Effector memory CD4-positive, alpha-beta T cell (primary cell): ENCODE measurements around the gene ZNF227.
A peak's percentile ranks its signal among the peaks of the same experiment; 100 is the strongest.
"Not testable (repeated sequence)": the region's sequence is repeated elsewhere in the genome, so short reads cannot be mapped to it uniquely, and the experiment has no call there.

ENCODE experiments used
- DNase-seq, 3 donors: peaks; one replicate each; pipeline ENCODE4 v3.0.0-alpha.2; 2020
- H3K27ac ChIP-seq: 2 replicates; pipeline ENCODE4 v1.7.0; 2013; ENCODE audit warnings: mild to moderate bottlenecking, low read length, moderate library complexity; ENCODE audit not compliant: insufficient read depth, poor library complexity, severe bottlenecking
- H3K27me3 ChIP-seq: replicated peaks from 2 replicates; pipeline ENCODE4 v1.7.0; 2013; ENCODE audit warnings: mild to moderate bottlenecking, low read length; ENCODE audit not compliant: insufficient read depth, control insufficient read depth, poor library complexity, severe bottlenecking
- H3K36me3 ChIP-seq: 2 replicates; pipeline ENCODE4 v1.7.0; 2013; ENCODE audit warnings: mild to moderate bottlenecking, low read length, moderate library complexity; ENCODE audit not compliant: control insufficient read depth, insufficient read depth
- H3K4me1 ChIP-seq: 2 replicates; pipeline ENCODE4 v1.7.0; 2013; ENCODE audit warnings: low read length, mild to moderate bottlenecking; ENCODE audit not compliant: control insufficient read depth, insufficient read depth, poor library complexity, severe bottlenecking
- H3K4me3 ChIP-seq: 2 replicates; pipeline ENCODE4 v1.7.0; 2013; ENCODE audit warnings: low read length, low read depth, mild to moderate bottlenecking; ENCODE audit not compliant: insufficient read depth, poor library complexity, severe bottlenecking
- H3K9me3 ChIP-seq: 2 replicates; pipeline ENCODE4 v1.7.0; 2013; ENCODE audit warnings: mild to moderate bottlenecking, low read length, moderate library complexity; ENCODE audit not compliant: control insufficient read depth
- total RNA-seq, 3 donors: gene quantifications; one replicate each; lab custom pipeline; 2026; lab: John Stamatoyannopoulos, UW

ZNF227 gene
- total RNA-seq = 11.1 to 21.5 (median 14.7) reads per million in 3 donors

DNA sequence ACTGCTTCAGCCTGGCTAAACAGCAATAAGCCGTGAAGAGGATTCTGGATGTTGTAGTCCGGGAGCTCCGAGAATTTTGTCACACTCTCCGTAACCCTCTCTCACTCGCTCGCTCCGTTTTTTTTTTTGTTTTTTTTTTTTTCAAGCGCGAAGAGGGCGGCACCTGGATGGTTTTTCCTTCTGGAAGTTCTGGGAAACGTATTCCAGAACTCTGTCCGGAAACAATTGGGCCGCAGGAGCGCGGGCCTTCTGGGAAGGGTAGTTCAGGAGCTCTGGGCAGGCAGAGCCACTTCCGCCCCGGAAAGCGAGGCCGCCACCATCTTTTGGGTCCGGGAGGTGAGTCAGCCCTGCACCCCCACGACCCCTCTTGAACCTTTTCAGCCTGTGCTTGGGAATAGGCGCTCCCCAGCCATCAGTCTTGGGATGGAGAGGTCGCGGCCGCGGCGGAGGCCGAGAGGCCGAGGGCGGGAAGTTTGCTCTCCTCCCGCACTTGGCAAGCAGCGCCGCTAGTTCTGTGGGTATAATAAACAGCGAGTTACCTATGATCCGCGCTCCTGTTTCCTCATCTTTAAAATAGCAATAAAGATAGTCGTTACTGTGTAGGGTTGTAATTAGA, at the start of gene ZNF227:
Gene ZNF227, plus strand, starts transcription at position 283 of the 616 bp plus-strand sequence. CDS start 5,261 bp downstream, outside the sequence.
- H3K9me3 ChIP-seq = no peaks in the 10 kb centered on the region
- H3K27ac ChIP-seq = peak within 1 kb of the TSS; percentile 70

DNA sequence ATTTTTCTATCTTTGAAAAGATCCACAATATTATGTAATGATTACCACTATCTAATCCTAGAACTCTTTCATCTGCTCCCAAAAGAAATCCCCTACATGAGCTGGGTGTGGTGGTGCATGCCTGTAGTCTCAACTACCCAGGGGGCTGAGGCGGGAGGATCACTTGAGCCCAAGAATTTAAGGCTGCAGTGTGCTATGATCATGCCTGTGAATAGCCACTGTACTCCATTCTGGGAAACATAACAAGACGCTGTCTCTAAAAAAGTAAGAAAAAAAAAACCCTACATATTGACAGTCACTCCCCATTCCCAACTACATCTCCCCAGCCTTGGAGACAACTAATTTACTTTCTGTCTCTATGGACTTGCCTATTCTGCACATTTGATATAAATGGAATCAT, 48.5 kb upstream of the ZNF227 start:
- no peak overlapping the region for H3K4me3 ChIP-seq
- H3K27me3 ChIP-seq = no peaks in the 10 kb centered on the region
- no peak for DNase-seq
- peaks cover 8% of the 10 kb centered on the region for H3K4me1 ChIP-seq
- no peak overlapping the region for H3K27ac ChIP-seq
- H3K9me3 ChIP-seq = peaks cover 4% of the 10 kb centered on the region
- H3K36me3 ChIP-seq = peaks cover 18% of the 10 kb centered on the region

More for the DNA sequence above, at the start of gene ZNF227:
- Histone ChIP-seq H3K27me3 (no peaks in the 10 kb centered on the region), H3K4me1 (no peaks in the 10 kb centered on the region), H3K36me3 (peaks cover 12% of the 10 kb centered on the region), H3K4me3 (peak within 1 kb of the TSS; percentile 97)
- peak; percentile 61 to 66 (median 62) for DNase-seq

DNA sequence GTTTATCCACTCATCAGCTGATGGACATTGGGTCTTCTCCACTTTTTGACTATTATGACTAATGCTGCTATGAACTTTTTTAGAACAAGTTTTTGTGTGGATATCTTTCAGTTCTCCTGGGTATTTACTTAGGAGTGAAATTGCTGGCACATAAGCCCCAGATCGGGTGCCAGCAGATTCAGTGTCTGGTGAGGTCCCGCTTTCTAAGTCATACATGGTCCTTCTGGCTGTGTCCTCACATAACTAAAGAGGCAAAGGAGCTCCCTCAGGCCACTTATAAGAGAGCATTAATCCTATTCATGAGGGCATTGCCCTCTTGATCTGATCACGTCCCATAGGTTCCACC, 48.0 kb upstream of the ZNF227 start:
- peaks cover 23% of the 10 kb centered on the region for H3K36me3 ChIP-seq
- no peak for DNase-seq
- H3K27ac ChIP-seq = no peak overlapping the region
- peaks cover 8% of the 10 kb centered on the region for H3K4me1 ChIP-seq
- no peaks in the 10 kb centered on the region for H3K9me3 ChIP-seq
- peak overlapping the region; percentile 87 for H3K4me3 ChIP-seq
- no peaks in the 10 kb centered on the region for H3K27me3 ChIP-seq

DNA sequence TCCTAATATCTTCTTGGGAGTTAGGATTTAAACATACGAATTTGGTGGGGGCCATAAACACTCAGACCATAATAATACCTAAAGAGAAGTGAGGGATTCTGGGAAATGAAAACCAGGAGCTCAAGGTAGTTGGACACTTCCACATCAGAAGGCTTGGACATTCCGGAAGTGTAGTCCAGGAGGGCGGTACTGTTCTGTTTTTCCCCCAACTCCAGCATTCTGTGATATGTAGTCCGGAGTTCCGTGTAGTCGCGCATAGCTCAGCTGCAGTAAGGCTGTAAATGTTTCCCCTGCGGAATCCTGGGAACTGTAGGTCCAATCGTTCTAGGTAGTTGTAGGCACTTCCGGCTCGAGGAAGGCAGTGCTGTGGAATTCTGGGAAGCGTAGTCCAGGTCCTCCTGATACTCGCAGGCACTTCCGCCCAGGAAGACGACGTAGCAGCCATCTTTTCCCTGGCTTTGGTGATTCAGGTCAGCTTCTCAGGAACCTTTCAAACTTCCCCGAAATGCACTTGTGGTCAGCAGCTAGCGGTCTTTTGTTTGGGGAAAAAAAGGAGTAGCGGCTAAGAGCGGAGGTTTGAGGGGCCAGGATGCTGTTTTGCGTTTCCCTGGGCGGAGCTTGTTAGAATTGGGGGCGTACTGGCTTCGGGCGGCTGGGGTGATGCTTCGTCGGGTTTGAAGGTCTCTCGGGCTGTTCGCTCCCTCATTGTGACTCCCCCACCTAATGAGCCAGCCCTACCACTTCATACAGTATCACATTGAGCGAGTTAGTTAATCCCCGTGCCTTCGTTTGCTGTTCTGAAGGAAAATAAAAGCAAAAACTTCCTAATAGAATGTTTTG, 47.4 kb upstream of the ZNF227 start, which contains the start of gene ZNF226:
Gene ZNF226, plus strand, starts transcription at position 428 of the 840 bp plus-strand sequence. CDS start 4,981 bp downstream, outside the sequence.
- no peaks in the 10 kb centered on the region for H3K27me3 ChIP-seq
- H3K4me3 ChIP-seq = peak within 1 kb of the TSS; percentile 87
- H3K4me1 ChIP-seq = peaks cover 8% of the 10 kb centered on the region
- H3K9me3 ChIP-seq = no peaks in the 10 kb centered on the region
- DNase-seq = peak; percentile 60 to 71 (median 70)
- peaks cover 29% of the 10 kb centered on the region for H3K36me3 ChIP-seq
- peak within 1 kb of the TSS; percentile 70 for H3K27ac ChIP-seq

DNA sequence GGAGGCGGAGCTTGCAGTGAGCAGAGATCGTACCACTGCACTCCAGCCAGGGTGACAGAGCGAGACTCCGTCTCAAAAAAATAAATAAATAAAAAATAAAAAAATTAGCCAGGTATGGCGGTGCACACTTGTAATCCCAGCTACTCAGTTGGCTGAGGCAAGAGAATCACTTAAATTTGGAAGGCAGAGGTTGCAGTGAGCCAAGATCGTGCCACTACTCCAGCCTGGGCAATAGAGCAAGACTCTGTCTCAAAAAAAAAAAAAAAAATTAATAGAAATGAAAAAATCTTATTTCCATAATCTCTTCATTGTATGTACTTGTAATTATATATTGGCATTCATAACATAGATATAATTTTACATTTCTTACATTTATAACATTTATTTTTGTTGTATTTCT, 41.7 kb upstream of the ZNF227 start:
- H3K4me3 ChIP-seq, H3K27me3 ChIP-seq, DNase-seq, H3K27ac ChIP-seq, H3K4me1 ChIP-seq: not testable (repeated sequence)
- H3K36me3 ChIP-seq = peaks cover 80% of the 10 kb centered on the region
- H3K9me3 ChIP-seq = peaks cover 26% of the 10 kb centered on the region

DNA sequence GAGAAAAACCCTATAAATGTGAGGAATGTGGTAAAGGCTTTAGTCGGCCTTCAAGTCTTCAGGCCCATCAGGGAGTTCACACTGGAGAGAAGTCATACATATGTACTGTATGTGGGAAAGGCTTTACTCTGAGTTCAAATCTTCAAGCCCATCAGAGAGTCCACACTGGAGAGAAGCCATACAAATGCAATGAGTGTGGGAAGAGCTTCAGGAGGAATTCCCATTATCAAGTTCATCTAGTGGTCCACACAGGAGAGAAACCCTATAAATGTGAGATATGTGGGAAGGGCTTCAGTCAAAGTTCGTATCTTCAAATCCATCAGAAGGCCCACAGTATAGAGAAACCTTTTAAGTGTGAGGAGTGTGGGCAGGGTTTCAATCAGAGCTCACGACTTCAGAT, 35.7 kb upstream of the ZNF227 start:
- Histone ChIP-seq H3K27ac (no peak overlapping the region), H3K27me3 (no peaks in the 10 kb centered on the region), H3K4me3 (no peak overlapping the region), H3K9me3 (peaks cover 46% of the 10 kb centered on the region), H3K4me1 (no peaks in the 10 kb centered on the region), H3K36me3 (peaks cover 51% of the 10 kb centered on the region)
- DNase-seq = no peak

DNA sequence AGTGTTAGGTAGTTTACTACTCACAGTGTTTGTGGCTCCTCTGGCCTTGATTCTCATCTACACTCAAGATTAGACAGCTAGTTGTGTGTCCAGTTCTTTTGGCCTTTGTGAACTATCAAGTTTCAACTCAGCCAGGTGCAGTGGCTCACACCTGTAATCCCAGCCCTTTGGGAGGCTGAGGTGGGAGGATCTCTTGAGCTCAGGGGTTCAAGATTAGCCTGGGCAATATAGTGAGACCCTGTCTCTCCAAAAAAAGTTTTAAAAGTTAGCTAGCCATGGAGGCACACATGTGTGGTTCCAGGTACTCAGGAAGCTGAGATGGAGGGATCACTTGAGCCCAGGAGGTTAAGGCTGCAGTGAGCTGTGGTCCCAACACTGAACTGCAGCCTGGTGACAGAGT, 31.4 kb upstream of the ZNF227 start:
- Histone ChIP-seq H3K9me3 (peaks cover 32% of the 10 kb centered on the region), H3K4me3 (no peak overlapping the region), H3K27ac (no peak overlapping the region), H3K27me3 (no peaks in the 10 kb centered on the region), H3K36me3 (peaks cover 7% of the 10 kb centered on the region), H3K4me1 (no peaks in the 10 kb centered on the region)
- DNase-seq = no peak

DNA sequence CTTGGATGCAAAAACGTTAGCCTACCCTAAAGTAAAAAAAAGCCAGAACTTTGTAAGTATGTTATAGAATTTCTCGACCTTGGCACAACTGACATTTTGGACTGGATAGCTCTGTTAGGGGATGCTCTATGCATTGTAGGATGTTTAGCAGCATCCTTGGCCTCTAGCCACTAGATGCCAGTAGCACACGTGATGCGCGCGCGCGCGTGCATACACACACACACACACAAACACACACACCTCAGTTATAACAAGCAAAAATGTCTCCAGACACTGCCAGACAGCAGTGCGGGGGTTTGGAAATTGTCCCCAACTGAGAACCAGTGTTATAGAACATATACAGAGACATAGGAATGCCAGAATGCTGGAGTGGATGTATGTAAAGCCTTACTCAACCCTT, 30.2 kb upstream of the ZNF227 start:
- Histone ChIP-seq H3K9me3 (peaks cover 25% of the 10 kb centered on the region), H3K27ac (no peak overlapping the region), H3K36me3 (no peaks in the 10 kb centered on the region), H3K4me1 (no peaks in the 10 kb centered on the region), H3K27me3 (no peaks in the 10 kb centered on the region), H3K4me3 (no peak overlapping the region)
- no peak for DNase-seq

DNA sequence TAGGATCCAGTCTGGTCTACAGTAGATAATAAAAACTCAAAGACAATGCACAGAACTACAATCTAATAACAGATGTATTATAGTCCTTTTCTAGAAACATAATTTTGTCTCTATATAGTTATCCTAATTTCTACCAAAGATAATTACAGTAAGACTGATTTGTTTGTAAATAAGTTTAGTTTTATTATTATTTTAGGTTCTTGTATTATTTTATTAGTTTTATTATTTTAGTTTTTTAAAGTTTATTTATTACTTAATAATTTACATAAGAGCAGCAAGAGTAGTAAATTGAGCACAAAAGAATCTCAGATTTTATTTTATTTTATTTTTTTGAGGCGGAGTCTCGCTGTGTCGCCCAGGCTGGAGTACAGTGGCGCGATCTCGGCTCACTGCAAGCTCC, 22.3 kb upstream of the ZNF227 start:
- DNase-seq = no peak
- H3K27me3 ChIP-seq = no peaks in the 10 kb centered on the region
- H3K27ac ChIP-seq = no peak overlapping the region
- no peak overlapping the region for H3K4me3 ChIP-seq
- no peaks in the 10 kb centered on the region for H3K4me1 ChIP-seq
- H3K9me3 ChIP-seq = peaks cover 13% of the 10 kb centered on the region
- H3K36me3 ChIP-seq = no peaks in the 10 kb centered on the region

DNA sequence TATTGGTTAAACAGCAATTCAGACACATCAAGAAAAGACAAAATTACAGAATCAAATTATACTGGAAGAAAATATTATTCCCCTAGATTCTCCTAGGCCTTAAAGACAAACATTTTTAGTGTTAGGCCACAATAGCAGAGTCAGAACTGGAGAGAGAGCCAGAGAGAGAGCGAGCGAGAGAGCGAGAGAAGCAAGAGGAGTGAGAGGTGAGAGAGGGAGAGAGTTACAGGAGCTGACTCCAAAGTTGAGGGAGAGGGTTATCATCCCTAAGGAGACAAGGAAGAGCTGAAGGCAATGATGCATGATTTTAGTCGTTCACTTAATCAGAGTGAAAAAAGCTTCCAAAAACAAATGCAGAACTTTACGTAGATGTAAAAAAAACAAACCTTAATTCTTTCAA, 20.2 kb upstream of the ZNF227 start:
- H3K4me1 ChIP-seq = no peaks in the 10 kb centered on the region
- no peak for DNase-seq
- H3K27ac ChIP-seq = no peak overlapping the region
- no peaks in the 10 kb centered on the region for H3K27me3 ChIP-seq
- no peaks in the 10 kb centered on the region for H3K36me3 ChIP-seq
- peaks cover 14% of the 10 kb centered on the region for H3K9me3 ChIP-seq
- H3K4me3 ChIP-seq = no peak overlapping the region
